SK-N-MC (cell line): ENCODE data around the gene NDUFA11.

ENCODE experiments used
- EZH2 ChIP-seq: fragments of 200-600 bp; sonication (generic); IDR thresholded peaks from one replicate; pipeline ENCODE4 v1.6.1; 2017; ENCODE audit warnings: antibody characterized with exemption
- FOXP2 ChIP-seq: optimal IDR thresholded peaks from 2 replicates; pipeline ENCODE3; 2011; ENCODE audit warnings: mild to moderate bottlenecking, moderate library complexity; ENCODE audit not compliant: insufficient read depth; ENCODE audit errors: extremely low read length, control extremely low read depth

DNA sequence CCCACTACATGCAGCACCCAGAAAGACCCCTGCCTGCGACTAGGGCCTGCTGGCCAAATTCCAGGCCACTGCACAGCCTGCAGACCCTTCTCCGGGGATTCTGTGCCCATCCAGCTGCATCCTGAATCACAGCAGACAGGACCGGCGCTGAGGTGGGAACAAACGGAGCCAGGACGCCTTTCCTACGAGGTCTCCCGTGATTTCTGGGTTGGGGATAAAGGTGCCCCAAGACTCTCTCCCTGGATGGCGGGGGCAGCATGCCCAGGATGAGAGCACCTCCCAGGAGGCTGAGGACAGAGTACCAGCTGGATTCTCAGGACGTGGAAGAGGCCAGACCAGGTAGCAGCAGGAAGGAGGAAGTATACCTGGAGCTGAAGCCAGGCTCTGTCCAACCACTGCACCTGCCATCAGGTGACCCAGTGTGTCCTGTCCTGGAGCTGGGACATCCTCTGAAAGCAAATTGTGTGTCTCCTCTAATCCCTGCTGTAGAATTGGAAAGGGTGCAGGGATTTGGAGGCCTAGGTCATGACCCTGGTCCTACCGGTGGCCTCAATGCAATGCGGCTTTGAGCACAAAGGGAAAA, 29.9 kb downstream of the NDUFA11 start:
- TF ChIP-seq EZH2 (no peak), FOXP2 (no peak)
